Smooth muscle cell (in vitro differentiated cells): ENCODE measurements around the gene PAX5. TPM values are rescaled to one million over a fixed set of nuclear protein-coding genes. Genes with fewer than 3 reads are reported as not detected.

Source experiments
- DNase-seq: peaks from one replicate; lab custom pipeline; 2025; ENCODE audit not compliant: unreplicated experiment; lab: John Stamatoyannopoulos, UW
- H2AFZ ChIP-seq: fragments of 200-600 bp; sonication (generic); 2 replicates; pipeline ENCODE4 v1.6.0; 2016; ENCODE audit warnings: antibody characterized with exemption, low read depth, mild to moderate bottlenecking
- H3F3A ChIP-seq: fragments of 200-600 bp; sonication (generic); 2 replicates; pipeline ENCODE4 v1.6.0; 2017; ENCODE audit warnings: antibody characterized with exemption, low read depth
- H3K27ac ChIP-seq: fragments of 200-600 bp; sonication (generic); 2 replicates; pipeline ENCODE4 v1.5.1; 2016; ENCODE audit warnings: low read depth, mild to moderate bottlenecking
- H3K27me3 ChIP-seq: fragments of 200-600 bp; sonication (generic); 2 replicates; pipeline ENCODE4 v1.6.1; 2016; ENCODE audit warnings: low read depth, mild to moderate bottlenecking
- H3K36me3 ChIP-seq: fragments of 200-600 bp; sonication (generic); 2 replicates; pipeline ENCODE4 v1.5.1; 2016; ENCODE audit warnings: low read depth
- H3K4me1 ChIP-seq: fragments of 200-600 bp; sonication (generic); 2 replicates; pipeline ENCODE4 v1.5.1; 2016; ENCODE audit warnings: low read depth
- H3K4me2 ChIP-seq: fragments of 200-600 bp; sonication (generic); 2 replicates; pipeline ENCODE4 v1.6.0; 2016; ENCODE audit warnings: mild to moderate bottlenecking
- H3K4me3 ChIP-seq: fragments of 200-600 bp; sonication (generic); 2 replicates; pipeline ENCODE4 v1.5.1; 2016; ENCODE audit warnings: mild to moderate bottlenecking
- H3K79me2 ChIP-seq: fragments of 200-600 bp; sonication (generic); 2 replicates; pipeline ENCODE4 v1.6.0; 2016; ENCODE audit warnings: low read depth, mild to moderate bottlenecking
- H3K9ac ChIP-seq: fragments of 200-600 bp; sonication (generic); 2 replicates; pipeline ENCODE4 v1.6.0; 2016; ENCODE audit warnings: low read depth
- H3K9me3 ChIP-seq: fragments of 200-600 bp; sonication (generic); replicated peaks from 2 replicates; pipeline ENCODE4 v1.5.1; 2016; ENCODE audit warnings: low read depth
- H4K20me1 ChIP-seq: fragments of 200-600 bp; sonication (generic); 2 replicates; pipeline ENCODE4 v1.6.0; 2016; ENCODE audit warnings: low read depth
- CTCF ChIP-seq: fragments of 200-600 bp; sonication (generic); IDR thresholded peaks from 2 replicates; pipeline ENCODE4 v1.5.1; 2017; ENCODE audit warnings: borderline replicate concordance, mild to moderate bottlenecking, antibody characterized with exemption; ENCODE audit not compliant: insufficient read depth, poor library complexity, severe bottlenecking
- WGBS: methylation state at CpG from one replicate; pipeline ENCODE4 v1.1.7; 2016; ENCODE audit warnings: low lambda C conversion rate; 5-methylcytosine and 5-hydroxymethylcytosine counted together
- polyA plus RNA-seq: library from polyadenylated mRNA; unstranded; fragments of >200 nt; fragmentation: Nextera tagmentation; extraction: Ambion mirVana; gene quantifications from 2 replicates; pipeline ENCODE4 v1.2.1, GENCODE V29; 2016
- total RNA-seq: library from RNA; depleted of rRNA; stranded (reverse); fragments of >200 nt; gene quantifications from 2 replicates; pipeline ENCODE4 v1.2.3, GENCODE V29; 2014

The PAX5 gene
- total and polyA plus RNA-seq, 2 experiments from 2014 or later = 0.09 TPM; not detected in 1

DNA sequence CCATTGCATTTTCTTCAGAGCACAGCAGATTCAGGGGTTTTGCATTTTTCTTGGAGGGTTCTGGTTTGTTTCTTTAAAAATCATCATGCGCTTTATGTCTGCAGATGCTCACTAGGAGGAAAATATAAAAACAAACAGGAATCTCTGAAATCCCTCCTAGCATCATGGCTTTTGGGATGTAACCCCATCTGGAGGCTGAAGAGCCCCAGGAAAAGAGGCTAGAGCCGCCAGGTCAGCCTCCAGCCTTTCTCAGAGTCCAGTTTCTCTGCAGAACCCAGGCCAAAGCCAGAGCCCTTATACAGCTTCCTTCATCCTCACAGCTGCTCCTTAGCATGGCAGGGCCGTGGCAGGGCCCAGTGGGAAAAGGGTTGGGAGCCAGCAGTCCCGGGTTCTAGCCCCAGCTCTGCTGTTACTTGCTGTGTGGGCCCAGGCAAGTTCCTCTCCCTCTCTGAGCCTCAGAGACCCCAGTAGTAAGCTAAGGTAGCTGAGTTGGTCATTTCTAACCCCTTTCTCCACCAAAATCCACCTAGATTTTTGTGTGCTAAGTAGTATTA is 62.1 kb downstream of the PAX5 start:
- Histone ChIP-seq H4K20me1 (no peaks in the 10 kb centered on the region), H3K79me2 (no peaks in the 10 kb centered on the region), H3F3A (no peaks in the 10 kb centered on the region), H3K36me3 (no peaks in the 10 kb centered on the region), H3K4me3 (no peak overlapping the region), H3K27ac (no peak overlapping the region), H3K9ac (no peak overlapping the region), H3K4me1 (no peaks in the 10 kb centered on the region), H3K4me2 (no peak overlapping the region), H3K9me3 (no peaks in the 10 kb centered on the region), H2AFZ (no peak overlapping the region), H3K27me3 (peaks cover 7% of the 10 kb centered on the region)
- DNase-seq = no peak
- 68% methylated on average over 4 of the region's 4 CpGs for WGBS
- TF ChIP-seq CTCF = no peak

DNA sequence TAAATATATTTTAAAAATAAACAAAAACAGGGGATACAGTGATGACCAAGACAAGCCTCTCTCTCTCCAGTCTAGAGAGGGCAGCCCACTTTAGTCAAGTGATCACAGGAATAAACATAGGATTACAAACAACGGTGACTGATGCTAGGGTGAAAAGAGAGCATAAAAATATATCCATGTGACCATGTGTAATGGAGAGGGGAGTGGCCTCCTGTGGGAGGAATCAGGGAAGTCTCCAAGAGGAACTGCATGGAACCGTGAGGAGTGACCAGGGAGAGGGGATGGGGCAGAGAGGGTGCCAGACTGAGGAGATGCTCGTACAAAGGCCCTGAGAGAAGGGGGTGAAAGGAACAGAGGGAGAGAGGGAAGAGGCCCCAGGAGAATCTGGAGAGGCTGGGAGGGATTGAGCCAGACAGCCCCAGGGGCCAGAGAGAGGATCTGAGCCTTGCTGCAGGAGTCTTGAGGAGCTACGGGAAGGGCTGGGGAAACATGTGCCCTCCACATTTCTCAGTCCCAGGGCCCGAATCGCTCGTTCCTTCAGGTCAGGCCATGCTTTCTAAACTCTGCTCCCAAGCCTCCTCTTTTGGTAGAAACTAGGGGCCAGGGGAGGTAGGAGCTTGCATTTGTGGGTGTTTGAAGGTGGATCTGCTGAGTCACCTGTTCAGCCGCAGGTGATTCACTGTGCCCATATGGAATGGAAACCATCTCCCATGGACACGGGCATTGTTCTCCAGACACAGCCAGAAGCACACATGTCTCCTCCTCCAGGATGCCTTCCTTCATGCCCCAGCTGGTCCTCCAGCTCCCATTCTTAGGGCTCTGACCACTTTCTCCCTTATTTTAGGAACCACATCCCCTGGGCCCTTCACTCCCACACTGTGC is 63.8 kb downstream of the PAX5 start:
- no peak overlapping the region for H2AFZ ChIP-seq
- no peaks in the 10 kb centered on the region for H3F3A ChIP-seq
- no peaks in the 10 kb centered on the region for H3K36me3 ChIP-seq
- H3K27me3 ChIP-seq = peaks cover 7% of the 10 kb centered on the region
- no peaks in the 10 kb centered on the region for H4K20me1 ChIP-seq
- H3K79me2 ChIP-seq = no peaks in the 10 kb centered on the region
- no peak overlapping the region for H3K4me3 ChIP-seq
- H3K9me3 ChIP-seq = no peaks in the 10 kb centered on the region
- DNase-seq = no peak
- no peak overlapping the region for H3K9ac ChIP-seq
- H3K4me2 ChIP-seq = no peak overlapping the region
- TF ChIP-seq CTCF = no peak
- no peak overlapping the region for H3K27ac ChIP-seq
- no peaks in the 10 kb centered on the region for H3K4me1 ChIP-seq
- 75% methylated on average over 9 of the region's 9 CpGs for WGBS

- no peaks in the 10 kb centered on the region for H3K36me3 ChIP-seq
- H3K4me2 ChIP-seq = no peak overlapping the region
- H3K27ac ChIP-seq = no peak overlapping the region
- no peak overlapping the region for H3K9ac ChIP-seq
- H3F3A ChIP-seq = no peaks in the 10 kb centered on the region
- H3K4me3 ChIP-seq = no peak overlapping the region
- H3K9me3 ChIP-seq = no peaks in the 10 kb centered on the region
- no peak overlapping the region for H2AFZ ChIP-seq
- H3K4me1 ChIP-seq = no peaks in the 10 kb centered on the region
- H3K79me2 ChIP-seq = no peaks in the 10 kb centered on the region
- TF ChIP-seq CTCF = no peak
- 75% methylated on average over 11 of the region's 11 CpGs for WGBS
- H4K20me1 ChIP-seq = no peaks in the 10 kb centered on the region
- DNase-seq = no peak
- H3K27me3 ChIP-seq = peaks cover 5% of the 10 kb centered on the region
Observed at GRCh38 chr9:36969216-36969771, 64.8 kb downstream of the PAX5 start.
